ENCODE data around the gene LTA.

The LTA gene

GRCh38 chr6:31569861-31570536 lies 2.1 kb upstream of the LTA start:
- DNase-seq (ENCODE audit: low read depth in 2 of 2) = no peak

- DNase-seq (ENCODE audit: low read depth in 2 of 2) = no peak
Observed at GRCh38 chr6:31573239-31574105, 1.4 kb downstream of the LTA start.

GRCh38 chr6:31574106-31575061 lies 2.3 kb downstream of the LTA start:
- no peak for DNase-seq (ENCODE audit: low read depth in 2 of 2)

- peak in 1 of 2 donors; percentile 72 for DNase-seq (ENCODE audit: low read depth in 2 of 2)
Observed at GRCh38 chr6:31575335-31575901, 3.3 kb downstream of the LTA start, which contains the start of gene TNF. TNF (plus strand) TSS chr6:31575565; CDS start chr6:31575742, 177 bp downstream.

GRCh38 chr6:31575952-31576685 lies 4.0 kb downstream of the LTA start:
- DNase-seq (ENCODE audit: low read depth in 2 of 2) = no peak

- DNase-seq (ENCODE audit: low read depth in 2 of 2) = no peak
Observed at GRCh38 chr6:31576897-31577578, 4.9 kb downstream of the LTA start.

- no peak for DNase-seq (ENCODE audit: low read depth in 2 of 2)
Observed at GRCh38 chr6:31577579-31577966, 5.5 kb downstream of the LTA start.

- no peak for DNase-seq (ENCODE audit: low read depth in 2 of 2)
Observed at GRCh38 chr6:31578184-31579118, 6.4 kb downstream of the LTA start.

GRCh38 chr6:31579119-31579505 lies 7.0 kb downstream of the LTA start:
- no peak for DNase-seq (ENCODE audit: low read depth in 2 of 2)

- DNase-seq (ENCODE audit: low read depth in 2 of 2) = no peak
Observed at GRCh38 chr6:31579546-31580437, 7.7 kb downstream of the LTA start.

GRCh38 chr6:31580438-31580740 lies 8.3 kb downstream of the LTA start:
- no peak for DNase-seq (ENCODE audit: low read depth in 2 of 2)

GRCh38 chr6:31580807-31581433 lies 8.8 kb downstream of the LTA start:
- peak; percentile 83 to 85 for DNase-seq (ENCODE audit: low read depth in 2 of 2)

GRCh38 chr6:31581434-31582229 lies 9.5 kb downstream of the LTA start:
- no peak for DNase-seq (ENCODE audit: low read depth in 2 of 2)

GRCh38 chr6:31582230-31582643 lies 10.1 kb downstream of the LTA start, which contains the start of gene LTB:
LTB (minus strand) TSS chr6:31582424; CDS start chr6:31582417, 7 bp downstream.
- peak in 1 of 2 donors; percentile 62 for DNase-seq (ENCODE audit: low read depth in 2 of 2)

- DNase-seq (ENCODE audit: low read depth in 2 of 2) = no peak
Observed at GRCh38 chr6:31585491-31585890, 13.4 kb downstream of the LTA start.

GRCh38 chr6:31586008-31586407 lies 13.9 kb downstream of the LTA start, which contains the start of gene LST1:
LST1 (plus strand) TSS chr6:31586277; CDS start chr6:31587300, 1,023 bp downstream.
- DNase-seq (ENCODE audit: low read depth in 2 of 2) = no peak
